Neural progenitor cell (in vitro differentiated cells): ENCODE measurements around the gene TTC1.

Experiments
- CTCF ChIP-seq: fragments of 200-600 bp; sonication (generic); IDR thresholded peaks from 2 replicates; pipeline ENCODE4 v1.5.1; 2017; ENCODE audit warnings: antibody characterized with exemption, mild to moderate bottlenecking
- EZH2phosphoT487 ChIP-seq: fragments of 200-600 bp; sonication (generic); IDR thresholded peaks from 2 replicates; pipeline ENCODE4 v1.6.1; 2017; ENCODE audit warnings: antibody characterized with exemption

GRCh38 chr5:160023007-160023907 lies 14.3 kb downstream of the TTC1 start:
- no peak for TF ChIP-seq EZH2phosphoT487
- TF ChIP-seq CTCF = no peak
